ENCODE results near the gene A2M. TPM values are rescaled to one million over a fixed set of nuclear protein-coding genes. Genes with fewer than 3 reads are reported as not detected.

The A2M gene
- total RNA-seq, 1 experiment from 2014 or later: not detected

GRCh38 chr12:9112076-9112853 lies 3.5 kb downstream of the A2M start:
- H3K4me2 ChIP-seq: no peak overlapping the region
- intact Hi-C loops (cut with micrococcal nuclease; ENCODE audit: unreplicated experiment): no loop called here
- H3F3A ChIP-seq (ENCODE audit: insufficient read depth, low read depth): no peaks in the 10 kb centered on the region

GRCh38 chr12:9111525-9111924 lies 4.2 kb downstream of the A2M start:
- no peaks in the 10 kb centered on the region for H4K20me1 ChIP-seq (ENCODE audit: insufficient read depth)
- H2AFZ ChIP-seq: no peak overlapping the region
- H3K79me2 ChIP-seq (ENCODE audit: low read depth): no peaks in the 10 kb centered on the region
- DNase-seq: no peak
- TF ChIP-seq EZH2 (IDR thresholded peaks at IDR 0.05; ENCODE audit: low read depth) (no peak), CTCF (conservative IDR thresholded peaks at IDR 0.05) (no peak)
- intact Hi-C loops (cut with micrococcal nuclease; ENCODE audit: unreplicated experiment): no loop called here
- H3K9me2 ChIP-seq (ENCODE audit: insufficient read depth): no peaks in the 10 kb centered on the region
- H3K9me3 ChIP-seq (ENCODE audit: insufficient read depth, low read depth): no peaks in the 10 kb centered on the region
- ChIA-PET POLR2A (ENCODE audit: unreplicated experiment) (no interaction called here), CTCF (no interaction called here)
- H3F3A ChIP-seq (ENCODE audit: insufficient read depth, low read depth): no peaks in the 10 kb centered on the region
- BruUV-seq (replicated peaks): no TSS peak
- no peak overlapping the region for H3K27ac ChIP-seq
- H3K4me1 ChIP-seq (replicated peaks; ENCODE audit: insufficient read depth): no peaks in the 10 kb centered on the region
- no peak overlapping the region for H3K4me3 ChIP-seq
- no peaks in the 10 kb centered on the region; the same call in 1 of the 2 replicates for H3K27me3 ChIP-seq (ENCODE audit: insufficient read depth, low read depth)
- H3K4me2 ChIP-seq: no peak overlapping the region
- H3K36me3 ChIP-seq (ENCODE audit: low read depth): no peaks in the 10 kb centered on the region

More at GRCh38 chr12:9112076-9112853, 3.5 kb downstream of the A2M start:
- no peaks in the 10 kb centered on the region for H3K79me2 ChIP-seq (ENCODE audit: low read depth)
- no TSS peak for BruUV-seq (replicated peaks)
- no peaks in the 10 kb centered on the region for H3K4me1 ChIP-seq (replicated peaks; ENCODE audit: insufficient read depth)
- H3K36me3 ChIP-seq (ENCODE audit: low read depth): no peaks in the 10 kb centered on the region
- CTCF ChIA-PET: no interaction called here
- H2AFZ ChIP-seq: no peak overlapping the region
- POLR2A ChIA-PET (ENCODE audit: unreplicated experiment): no interaction called here
- no peaks in the 10 kb centered on the region for H4K20me1 ChIP-seq (ENCODE audit: insufficient read depth)
- no peak overlapping the region for H3K4me3 ChIP-seq
- no peak for DNase-seq
- no peaks in the 10 kb centered on the region for H3K9me2 ChIP-seq (ENCODE audit: insufficient read depth)
- H3K27ac ChIP-seq: no peak overlapping the region
- no peaks in the 10 kb centered on the region for H3K9me3 ChIP-seq (ENCODE audit: insufficient read depth, low read depth)
- TF ChIP-seq EZH2 (IDR thresholded peaks at IDR 0.05; ENCODE audit: low read depth): no peak
- TF ChIP-seq CTCF (conservative IDR thresholded peaks at IDR 0.05): no peak
- H3K27me3 ChIP-seq (ENCODE audit: insufficient read depth, low read depth): no peaks in the 10 kb centered on the region; the same call in 1 of the 2 replicates

- H3K9me3 ChIP-seq (ENCODE audit: insufficient read depth, low read depth): no peaks in the 10 kb centered on the region
- H4K20me1 ChIP-seq (ENCODE audit: insufficient read depth): no peaks in the 10 kb centered on the region
- BruUV-seq (replicated peaks): no TSS peak
- H3K9me2 ChIP-seq (ENCODE audit: insufficient read depth): no peaks in the 10 kb centered on the region
- TF ChIP-seq CTCF (conservative IDR thresholded peaks at IDR 0.05) (no peak), EZH2 (IDR thresholded peaks at IDR 0.05; ENCODE audit: low read depth) (no peak)
- H3K27ac ChIP-seq: no peak overlapping the region
- DNase-seq: no peak
- ChIA-PET POLR2A (ENCODE audit: unreplicated experiment) (no interaction called here), CTCF (no interaction called here)
- H2AFZ ChIP-seq: no peak overlapping the region
- H3K36me3 ChIP-seq (ENCODE audit: low read depth): no peaks in the 10 kb centered on the region
- intact Hi-C loops (cut with micrococcal nuclease; ENCODE audit: unreplicated experiment): no loop called here
- H3K79me2 ChIP-seq (ENCODE audit: low read depth): no peaks in the 10 kb centered on the region
- no peak overlapping the region for H3K4me3 ChIP-seq
- no peaks in the 10 kb centered on the region; the same call in 1 of the 2 replicates for H3K27me3 ChIP-seq (ENCODE audit: insufficient read depth, low read depth)
- no peak overlapping the region for H3K4me2 ChIP-seq
- H3F3A ChIP-seq (ENCODE audit: insufficient read depth, low read depth): no peaks in the 10 kb centered on the region
- no peaks in the 10 kb centered on the region for H3K4me1 ChIP-seq (replicated peaks; ENCODE audit: insufficient read depth)
These were observed 5.8 kb downstream of the A2M start for GRCh38 chr12:9109737-9110491.

Measured in PC-9 (cell line).